Endothelial cell of umbilical vein (primary cell): ENCODE measurements around the gene EHMT1. TPM values are rescaled to one million over a fixed set of nuclear protein-coding genes. Genes with fewer than 3 reads are reported as not detected.
A peak's percentile ranks its signal among the peaks of the same experiment; 100 is the strongest.

Experiments used
- BruUV-seq: library from RNA; stranded (reverse); fragments of 400-500 nt; replicated peaks from 2 replicates; lab custom pipeline; 2021; lab: Mats Ljungman, UMichigan
- CTCF ChIA-PET: fragments of 300-600, 350-600 bp; sonication (Branson Sonifier 250); formaldehyde crosslinking; loops from one replicate; lab custom pipeline; 2021; ENCODE audit warnings: antibody characterized with exemption, inconsistent platforms; lab: Charles Lee
- POLR2A ChIA-PET: fragments of 300-600, 350-600 bp; sonication (Branson Sonifier 250); formaldehyde crosslinking; loops from one replicate; lab custom pipeline; 2021; ENCODE audit warnings: antibody characterized with exemption, inconsistent platforms; lab: Charles Lee
- DNase-seq: peaks from one replicate; pipeline ENCODE4 v3.0.0-alpha.2; 2011; ENCODE audit warnings: low read depth, low spot score
- FAIRE-seq: peaks from 2 replicates; lab custom pipeline; 2011; peaks lifted over from hg19 to GRCh38; lab: Jason Lieb, UNC
- H2AFZ ChIP-seq: 2 replicates; pipeline ENCODE4 v1.6.0; 2012; ENCODE audit warnings: low read depth, low read length, control low read depth, inconsistent platforms
- H3K27ac ChIP-seq: 2 replicates; pipeline ENCODE4 v1.5.1; 2011; ENCODE audit warnings: low read depth, mild to moderate bottlenecking, control low read depth, low read length, moderate library complexity; ENCODE audit not compliant: insufficient read depth
- H3K27me3 ChIP-seq, 2 experiments: 2 replicates each; pipeline versions ENCODE4 v1.6.0 to v1.6.1; 2011; ENCODE audit warnings: low read length in 2 of 2, mixed read lengths in 1 of 2; ENCODE audit not compliant: control insufficient read depth in 2 of 2, insufficient read depth in 2 of 2
- H3K36me3 ChIP-seq, 2 experiments: 2 replicates in 1 of 2; 3 replicates in 1 of 2; pipeline ENCODE4 v1.5.1; 2011; ENCODE audit warnings: low read length in 2 of 2, mild to moderate bottlenecking in 1 of 2, moderate library complexity in 1 of 2; ENCODE audit not compliant: control insufficient read depth in 2 of 2, insufficient read depth in 2 of 2; ENCODE audit errors: extremely low read depth in 1 of 2
- H3K4me1 ChIP-seq: 3 replicates; pipeline ENCODE4 v1.5.1; 2011; ENCODE audit warnings: mild to moderate bottlenecking, low read length; ENCODE audit not compliant: control insufficient read depth, insufficient read depth; ENCODE audit errors: extremely low read depth
- H3K4me2 ChIP-seq: 2 replicates; pipeline ENCODE4 v1.6.1; 2011; ENCODE audit warnings: low read length, control low read depth, mixed read lengths; ENCODE audit not compliant: insufficient read depth
- H3K4me3 ChIP-seq, 3 experiments: fragments of 200-600 bp in 1 of 3; sonication (generic), shearing (Covaris generic) in 1 of 3; replicated peaks in 1 of 3; 2 replicates each; pipeline ENCODE4 v1.5.1; 2011 to 2016; ENCODE audit warnings: control low read depth in 3 of 3, low read length in 3 of 3, mild to moderate bottlenecking in 2 of 3, inconsistent platforms in 1 of 3, low read depth in 1 of 3, moderate library complexity in 1 of 3; ENCODE audit not compliant: insufficient read depth in 1 of 3
- H3K79me2 ChIP-seq: 2 replicates; pipeline ENCODE4 v1.6.0; 2012; ENCODE audit warnings: low read length, inconsistent platforms; ENCODE audit not compliant: control insufficient read depth, insufficient read depth
- H3K9ac ChIP-seq: replicated peaks from 2 replicates; pipeline ENCODE3; 2011; ENCODE audit warnings: low read length, control low read depth; ENCODE audit not compliant: insufficient read depth; ENCODE audit errors: extremely low read depth
- H3K9me1 ChIP-seq: replicated peaks from 3 replicates; pipeline ENCODE4 v1.6.0; 2011; ENCODE audit warnings: mild to moderate bottlenecking, low read length; ENCODE audit not compliant: control insufficient read depth, insufficient read depth; ENCODE audit errors: extremely low read depth
- H3K9me3 ChIP-seq: replicated peaks from 2 replicates; pipeline ENCODE4 v1.5.1; 2012; ENCODE audit warnings: low read length, inconsistent platforms; ENCODE audit not compliant: control insufficient read depth, insufficient read depth
- H4K20me1 ChIP-seq: replicated peaks from 2 replicates; pipeline ENCODE3; 2011; ENCODE audit warnings: mild to moderate bottlenecking, low read length; ENCODE audit not compliant: control insufficient read depth, insufficient read depth; ENCODE audit errors: extremely low read depth
- CTCF ChIP-seq, 2 donors: IDR thresholded peaks; 1 replicate in 1 of 2; 2 replicates in 1 of 2; pipeline ENCODE4 v1.5.1; 2011; ENCODE audit warnings: low read length in 2 of 2, mild to moderate bottlenecking in 2 of 2, moderate library complexity in 2 of 2, control low read depth in 1 of 2, inconsistent platforms in 1 of 2, low read depth in 1 of 2; ENCODE audit not compliant: insufficient read depth in 1 of 2; ENCODE audit errors: extremely low read depth in 1 of 2
- EZH2 ChIP-seq: IDR thresholded peaks from 2 replicates; pipeline ENCODE4 v1.6.1; 2012; ENCODE audit warnings: borderline replicate concordance, low read depth, mild to moderate bottlenecking, moderate library complexity, low read length, inconsistent platforms; ENCODE audit not compliant: severe bottlenecking
- FOS ChIP-seq: IDR thresholded peaks from 2 replicates; pipeline ENCODE4 v1.6.1; 2011; ENCODE audit warnings: mild to moderate bottlenecking, low read length, moderate library complexity, borderline replicate concordance; ENCODE audit not compliant: insufficient read depth
- GATA2 ChIP-seq: IDR thresholded peaks from 2 replicates; pipeline ENCODE4 v1.7.0; 2011; ENCODE audit warnings: low read depth, mild to moderate bottlenecking, moderate library complexity, mixed read lengths, low read length; ENCODE audit not compliant: insufficient read length, insufficient read depth
- JUN ChIP-seq: IDR thresholded peaks from 2 replicates; pipeline ENCODE4 v1.6.1; 2011; ENCODE audit warnings: borderline replicate concordance, low read depth; ENCODE audit not compliant: insufficient read length, insufficient read depth
- MYC ChIP-seq: IDR thresholded peaks from one replicate; pipeline ENCODE4 v1.6.1; 2011; ENCODE audit warnings: mild to moderate bottlenecking, low read depth, low read length
- POLR2A ChIP-seq: IDR thresholded peaks from 2 replicates; pipeline ENCODE4 v1.6.1; 2012; ENCODE audit warnings: low read depth, mild to moderate bottlenecking, control low read depth, low read length
- POLR2AphosphoS5 ChIP-seq: IDR thresholded peaks from 2 replicates; pipeline ENCODE4 v1.6.1; 2012; ENCODE audit warnings: low read depth, mild to moderate bottlenecking, control low read depth, low read length, moderate library complexity; ENCODE audit not compliant: insufficient read depth
- dilution Hi-C: fragments of 300-500 bp; cut with MboI; formaldehyde crosslinking; loops from one replicate; pipeline ENCODE4 v1.15.0; 2019; ENCODE audit warnings: low sequenced_read_pairs; ENCODE audit not compliant: extremely low pct_ligation_motif_present
- intact Hi-C: fragments of 100-400 bp; cut with micrococcal nuclease; formaldehyde crosslinking; loops from one replicate; pipeline ENCODE4 v1.10.0; 2022
- polyA plus RNA-seq, 4 experiments: library from polyadenylated mRNA; depleted of rRNA in 3 of 4; stranded (reverse) in 3 of 4; unstranded in 1 of 4; fragments of >200 nt; gene quantifications; 2 replicates each; pipeline versions ENCODE4 v1.2.1 to v1.2.3, GENCODE V29; 2011 to 2012; ENCODE audit warnings: missing spikeins in 1 of 4
- total RNA-seq: library from RNA; stranded (reverse); gene quantifications from 2 replicates; pipeline ENCODE4 v1.2.3, GENCODE V29; 2021
- TF ChIP-seq, protein P1 (sequence below): IDR thresholded peaks from 2 replicates; pipeline ENCODE4 v1.6.1; 2011; ENCODE audit not compliant: insufficient read depth, insufficient read length

EHMT1 gene
- total and polyA plus RNA-seq, 2 donors (not counting 3 experiments of a cell fraction or from before 2014, with no cell fraction given): 48.2 to 104 TPM

DNA sequence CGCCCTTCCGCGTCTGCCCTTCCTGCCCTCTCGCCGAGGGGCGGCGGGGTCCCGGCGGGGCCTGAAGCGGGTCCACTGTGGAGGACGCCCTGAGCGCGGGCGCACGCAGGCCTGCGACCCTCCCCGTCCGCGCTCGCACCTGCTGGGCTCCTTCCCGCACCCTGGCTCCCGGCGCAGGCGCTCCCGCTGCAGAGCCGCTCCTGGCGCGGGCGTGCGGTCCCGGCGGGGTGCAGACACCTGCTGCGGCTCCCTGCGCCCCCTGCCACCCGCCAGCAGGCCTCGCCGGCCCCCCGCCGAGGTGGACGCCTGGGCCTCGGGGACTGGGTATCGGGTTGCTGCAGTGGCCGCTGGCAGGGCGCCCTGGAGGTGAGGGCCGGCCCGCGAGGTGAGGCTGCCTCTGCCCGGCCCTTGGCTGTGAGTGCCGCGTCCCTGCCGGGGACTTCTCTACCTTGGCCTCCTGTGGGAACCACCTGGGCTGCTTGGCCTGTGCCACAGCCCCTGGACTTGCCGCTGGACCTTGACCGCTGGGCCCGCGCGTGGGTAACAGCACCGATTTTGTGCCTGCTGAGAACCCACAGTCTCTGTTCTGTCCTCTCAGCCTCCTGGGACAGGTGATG is 12.7 kb upstream of the EHMT1 start:
- Histone ChIP-seq H3K9ac (peak overlapping the region; percentile 66), H3K4me3 (peak overlapping the region; percentile 34 to 89 (median 62)), H3K27ac (no peak overlapping the region), H3K79me2 (no peaks in the 10 kb centered on the region), H3K9me1 (no peaks in the 10 kb centered on the region), H4K20me1 (no peaks in the 10 kb centered on the region), H3K36me3 (no peaks in the 10 kb centered on the region), H3K27me3 (no peaks in the 10 kb centered on the region), H3K9me3 (no peaks in the 10 kb centered on the region), H3K4me1 (peaks cover 5% of the 10 kb centered on the region), H3K4me2 (peak overlapping the region; percentile 68), H2AFZ (peak overlapping the region; percentile 94)
- TF ChIP-seq POLR2A (no peak), EZH2 (no peak), JUN (no peak), GATA2 (no peak), MYC (no peak), CTCF (IDR thresholded peaks at IDR 0.05; ENCODE audit: extremely low read depth in 1 of 2, insufficient read depth in 1 of 2, low read depth in 1 of 2, low read length in 2 of 2) (no peak), FOS (no peak), POLR2AphosphoS5 (no peak)
- TF ChIP-seq, protein P1, sequence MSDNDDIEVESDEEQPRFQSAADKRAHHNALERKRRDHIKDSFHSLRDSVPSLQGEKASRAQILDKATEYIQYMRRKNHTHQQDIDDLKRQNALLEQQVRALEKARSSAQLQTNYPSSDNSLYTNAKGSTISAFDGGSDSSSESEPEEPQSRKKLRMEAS: no peak
- dilution Hi-C loops (no loop called here), intact Hi-C loops (no loop called here)
- DNase-seq (no peak), FAIRE-seq (peak; percentile 38)
- ChIA-PET POLR2A (no interaction called here), CTCF (no interaction called here)
- no TSS peak for BruUV-seq
